ENCODE results near the gene PCGF5.

The PCGF5 gene

DNA sequence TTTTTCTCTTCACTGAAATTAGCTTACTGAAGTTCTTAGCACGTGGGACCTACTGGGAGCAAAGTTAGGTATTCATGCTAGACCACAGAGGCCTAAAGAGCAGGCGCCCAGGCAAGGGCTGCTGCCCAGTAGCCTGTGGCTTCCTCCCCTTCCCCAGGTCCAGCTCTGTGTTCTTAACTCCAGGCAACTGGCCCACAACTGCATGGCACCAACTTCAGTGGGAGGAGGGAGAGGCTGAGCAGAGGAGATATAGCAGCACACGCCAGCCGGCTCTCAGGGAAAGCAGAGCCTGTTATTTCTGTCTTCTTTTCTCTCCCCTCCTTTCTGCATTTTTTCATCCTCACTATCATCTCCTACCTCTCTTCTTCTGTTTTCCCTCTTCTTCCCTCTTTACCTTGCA, 67.4 kb downstream of the PCGF5 start:
- H3K27me3 ChIP-seq (ENCODE audit: insufficient read depth, poor library complexity, severe bottlenecking) = no peaks in the 10 kb centered on the region
- no peak overlapping the region for H3K4me3 ChIP-seq (replicated peaks; ENCODE audit: insufficient read depth, low read length)
- TF ChIP-seq REST (IDR thresholded peaks at IDR 0.05; ENCODE audit: insufficient replicate concordance, low read depth) (no peak), GABPA (IDR thresholded peaks at IDR 0.05; ENCODE audit: low read depth) (no peak), SPI1 (IDR thresholded peaks at IDR 0.05; ENCODE audit: borderline replicate concordance, low read depth) (no peak), CTCF (IDR thresholded peaks at IDR 0.05; ENCODE audit: insufficient read depth, low read length) (no peak)
- no peak overlapping the region for H3K27ac ChIP-seq (replicated peaks)
- no peak for DNase-seq (ENCODE audit: low read depth in 1 of 2, low spot score in 1 of 2)

DNA sequence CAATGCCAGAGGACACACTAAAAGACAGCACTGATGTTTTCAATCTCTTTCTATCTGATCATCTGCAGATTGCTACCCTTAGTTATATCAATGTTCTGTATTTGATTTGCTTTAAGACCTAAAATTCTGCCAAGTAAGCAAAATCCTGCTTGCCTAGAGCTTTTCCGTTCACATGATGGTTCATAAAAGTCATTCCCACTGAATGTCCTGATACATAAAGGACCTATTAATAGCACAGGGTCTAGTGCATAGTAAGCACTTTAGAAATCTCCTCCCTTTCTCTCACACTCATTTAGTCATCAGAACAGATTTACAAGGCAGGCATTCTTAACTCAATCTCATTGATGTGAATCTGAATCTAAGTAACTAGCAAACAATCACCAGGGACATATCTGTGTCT, 68.8 kb downstream of the PCGF5 start:
- TF ChIP-seq CTCF (IDR thresholded peaks at IDR 0.05; ENCODE audit: insufficient read depth, low read length) (no peak), GABPA (IDR thresholded peaks at IDR 0.05; ENCODE audit: low read depth) (no peak), REST (IDR thresholded peaks at IDR 0.05; ENCODE audit: insufficient replicate concordance, low read depth) (no peak), POLR2AphosphoS5 (IDR thresholded peaks at IDR 0.05; ENCODE audit: low read depth) (no peak), SPI1 (IDR thresholded peaks at IDR 0.05; ENCODE audit: borderline replicate concordance, low read depth) (no peak)
- Histone ChIP-seq H3K27ac (replicated peaks) (no peak overlapping the region), H3K27me3 (ENCODE audit: insufficient read depth, poor library complexity, severe bottlenecking) (no peaks in the 10 kb centered on the region), H3K4me3 (replicated peaks; ENCODE audit: insufficient read depth, low read length) (no peak overlapping the region)
- DNase-seq (ENCODE audit: low read depth in 1 of 2, low spot score in 1 of 2) = no peak

GRCh38 chr10:91290607-91291006, 70.1 kb downstream of the PCGF5 start:
- H3K27me3 ChIP-seq (ENCODE audit: insufficient read depth, poor library complexity, severe bottlenecking) = peaks cover 3% of the 10 kb centered on the region
- DNase-seq (ENCODE audit: low read depth in 1 of 2, low spot score in 1 of 2) = no peak
- TF ChIP-seq REST (IDR thresholded peaks at IDR 0.05; ENCODE audit: insufficient replicate concordance, low read depth) (no peak), SPI1 (IDR thresholded peaks at IDR 0.05; ENCODE audit: borderline replicate concordance, low read depth) (no peak), POLR2AphosphoS5 (IDR thresholded peaks at IDR 0.05; ENCODE audit: low read depth) (no peak), CTCF (IDR thresholded peaks at IDR 0.05; ENCODE audit: insufficient read depth, low read length) (no peak), GABPA (IDR thresholded peaks at IDR 0.05; ENCODE audit: low read depth) (no peak)

More at GRCh38 chr10:91290607-91291006, 70.1 kb downstream of the PCGF5 start:
- Histone ChIP-seq H3K27ac (replicated peaks) (no peak overlapping the region), H3K4me3 (replicated peaks; ENCODE audit: insufficient read depth, low read length) (no peak overlapping the region)

All from HL-60 (cell line).